T-helper 2 cell treated with Interferon-gamma antibody and Interleukin-4, amounts not matched to agents 5 μg/mL and 100 μg/mL, for 36 hours (primary cell): Measurements from ENCODE around the gene ZNF541.

Experiments
- DNase-seq: peaks from one replicate; pipeline ENCODE4 v3.0.0; 2021; ENCODE audit warnings: low spot score
- H3K27ac Mint-ChIP-seq: one replicate; pipeline ENCODE4 v1.8.0; 2021; ENCODE audit warnings: mild to moderate bottlenecking, mixed read lengths
- H3K27me3 Mint-ChIP-seq: one replicate; pipeline ENCODE4 v1.8.0; 2021; ENCODE audit warnings: low read depth, mixed read lengths
- H3K36me3 Mint-ChIP-seq: one replicate; pipeline ENCODE4 v1.8.0; 2021; ENCODE audit warnings: low read depth, mixed read lengths
- H3K4me1 Mint-ChIP-seq: one replicate; pipeline ENCODE4 v1.8.0; 2021; ENCODE audit warnings: low read depth, mixed read lengths
- H3K4me3 Mint-ChIP-seq: one replicate; pipeline ENCODE4 v1.8.0; 2022; ENCODE audit warnings: mild to moderate bottlenecking, moderate library complexity, mixed read lengths
- H3K9me3 Mint-ChIP-seq: one replicate; pipeline ENCODE4 v1.8.0; 2021; ENCODE audit warnings: mixed read lengths

ZNF541 gene

GRCh38 chr19:47581605-47582319 lies 8.8 kb upstream of the ZNF541 start:
- Mint-ChIP-seq H3K36me3 (no peaks in the 10 kb centered on the region), H3K27me3 (peaks cover 2% of the 10 kb centered on the region), H3K27ac (peak overlapping the region; percentile 12), H3K4me1 (peaks cover 22% of the 10 kb centered on the region), H3K4me3 (peak overlapping the region; percentile 43), H3K9me3 (peaks cover 11% of the 10 kb centered on the region)
- no peak for DNase-seq

- Mint-ChIP-seq H3K9me3 (peaks cover 3% of the 10 kb centered on the region), H3K4me1 (peaks cover 22% of the 10 kb centered on the region), H3K27me3 (peaks cover 5% of the 10 kb centered on the region), H3K4me3 (no peak overlapping the region), H3K36me3 (no peaks in the 10 kb centered on the region), H3K27ac (no peak overlapping the region)
- DNase-seq: no peak
These were observed 7.4 kb upstream of the ZNF541 start for GRCh38 chr19:47580397-47580796.

- peak overlapping the region; percentile 41 for H3K4me3 Mint-ChIP-seq
- H3K27me3 Mint-ChIP-seq: peaks cover 23% of the 10 kb centered on the region
- peaks cover 11% of the 10 kb centered on the region for H3K4me1 Mint-ChIP-seq
- H3K27ac Mint-ChIP-seq: no peak overlapping the region
- H3K9me3 Mint-ChIP-seq: peaks cover 7% of the 10 kb centered on the region
- DNase-seq: no peak
- peaks cover 4% of the 10 kb centered on the region for H3K36me3 Mint-ChIP-seq
These were observed 313 bp downstream of the ZNF541 start for GRCh38 chr19:47572635-47573034.

- Mint-ChIP-seq H3K9me3 (peaks cover 7% of the 10 kb centered on the region), H3K4me1 (peaks cover 4% of the 10 kb centered on the region), H3K27ac (no peak overlapping the region), H3K4me3 (no peak overlapping the region), H3K36me3 (peaks cover 4% of the 10 kb centered on the region), H3K27me3 (peaks cover 19% of the 10 kb centered on the region)
- no peak for DNase-seq
These were observed 3.6 kb downstream of the ZNF541 start for GRCh38 chr19:47569331-47569730.

- Mint-ChIP-seq H3K9me3 (no peaks in the 10 kb centered on the region), H3K27me3 (peaks cover 7% of the 10 kb centered on the region), H3K4me3 (no peak overlapping the region), H3K36me3 (no peaks in the 10 kb centered on the region), H3K4me1 (peaks cover 6% of the 10 kb centered on the region), H3K27ac (no peak overlapping the region)
- no peak for DNase-seq
These were observed 8.9 kb downstream of the ZNF541 start for GRCh38 chr19:47564081-47564480.

- Mint-ChIP-seq H3K9me3 (no peaks in the 10 kb centered on the region), H3K4me3 (no peak overlapping the region), H3K4me1 (peaks cover 6% of the 10 kb centered on the region), H3K27ac (no peak overlapping the region), H3K36me3 (no peaks in the 10 kb centered on the region), H3K27me3 (peaks cover 7% of the 10 kb centered on the region)
- no peak for DNase-seq
These were observed 11.4 kb downstream of the ZNF541 start for GRCh38 chr19:47561440-47562057.

- peaks cover 7% of the 10 kb centered on the region for H3K27me3 Mint-ChIP-seq
- H3K36me3 Mint-ChIP-seq: no peaks in the 10 kb centered on the region
- H3K27ac Mint-ChIP-seq: no peak overlapping the region
- peaks cover 6% of the 10 kb centered on the region for H3K4me1 Mint-ChIP-seq
- no peaks in the 10 kb centered on the region for H3K9me3 Mint-ChIP-seq
- no peak overlapping the region for H3K4me3 Mint-ChIP-seq
- no peak for DNase-seq
These were observed 11.9 kb downstream of the ZNF541 start for GRCh38 chr19:47560999-47561398.

GRCh38 chr19:47550129-47550528 lies 22.8 kb downstream of the ZNF541 start:
- Mint-ChIP-seq H3K27me3 (peaks cover 12% of the 10 kb centered on the region), H3K4me1 (no peaks in the 10 kb centered on the region), H3K4me3 (no peak overlapping the region), H3K9me3 (no peaks in the 10 kb centered on the region), H3K27ac (no peak overlapping the region), H3K36me3 (no peaks in the 10 kb centered on the region)
- DNase-seq: no peak

GRCh38 chr19:47549261-47549862 lies 23.6 kb downstream of the ZNF541 start:
- DNase-seq: no peak
- H3K4me1 Mint-ChIP-seq: no peaks in the 10 kb centered on the region
- no peaks in the 10 kb centered on the region for H3K36me3 Mint-ChIP-seq
- no peak overlapping the region for H3K4me3 Mint-ChIP-seq
- H3K9me3 Mint-ChIP-seq: no peaks in the 10 kb centered on the region
- peaks cover 15% of the 10 kb centered on the region for H3K27me3 Mint-ChIP-seq
- no peak overlapping the region for H3K27ac Mint-ChIP-seq

- peaks cover 22% of the 10 kb centered on the region for H3K27me3 Mint-ChIP-seq
- no peak for DNase-seq
- no peaks in the 10 kb centered on the region for H3K9me3 Mint-ChIP-seq
- no peak overlapping the region for H3K4me3 Mint-ChIP-seq
- no peaks in the 10 kb centered on the region for H3K36me3 Mint-ChIP-seq
- H3K4me1 Mint-ChIP-seq: no peaks in the 10 kb centered on the region
- H3K27ac Mint-ChIP-seq: no peak overlapping the region
These were observed 25.7 kb downstream of the ZNF541 start for GRCh38 chr19:47547199-47547598.

GRCh38 chr19:47545061-47545948 lies 27.6 kb downstream of the ZNF541 start:
- DNase-seq: no peak
- no peak overlapping the region for H3K27ac Mint-ChIP-seq
- H3K4me3 Mint-ChIP-seq: no peak overlapping the region
- peaks cover 22% of the 10 kb centered on the region for H3K27me3 Mint-ChIP-seq
- H3K4me1 Mint-ChIP-seq: peaks cover 11% of the 10 kb centered on the region
- H3K9me3 Mint-ChIP-seq: no peaks in the 10 kb centered on the region
- no peaks in the 10 kb centered on the region for H3K36me3 Mint-ChIP-seq

- Mint-ChIP-seq H3K36me3 (no peaks in the 10 kb centered on the region), H3K4me1 (peaks cover 11% of the 10 kb centered on the region), H3K27me3 (peaks cover 22% of the 10 kb centered on the region), H3K4me3 (no peak overlapping the region), H3K9me3 (no peaks in the 10 kb centered on the region), H3K27ac (no peak overlapping the region)
- no peak for DNase-seq
These were observed 28.5 kb downstream of the ZNF541 start for GRCh38 chr19:47544476-47544875.

GRCh38 chr19:47544075-47544474 lies 28.9 kb downstream of the ZNF541 start:
- Mint-ChIP-seq H3K36me3 (no peaks in the 10 kb centered on the region), H3K4me3 (no peak overlapping the region), H3K27me3 (peaks cover 20% of the 10 kb centered on the region), H3K9me3 (no peaks in the 10 kb centered on the region), H3K4me1 (peaks cover 11% of the 10 kb centered on the region), H3K27ac (no peak overlapping the region)
- no peak for DNase-seq

GRCh38 chr19:47542030-47542475 lies 30.9 kb downstream of the ZNF541 start:
- Mint-ChIP-seq H3K27ac (peak overlapping the region; percentile 35), H3K36me3 (no peaks in the 10 kb centered on the region), H3K9me3 (no peaks in the 10 kb centered on the region), H3K27me3 (peaks cover 18% of the 10 kb centered on the region), H3K4me1 (peaks cover 11% of the 10 kb centered on the region), H3K4me3 (no peak overlapping the region)
- no peak for DNase-seq
